HG02943 (cell line): Measurements from ENCODE around the gene ANO10.
A peak's percentile ranks its signal among the peaks of the same experiment; 100 is the strongest.
"Not testable (repeated sequence)": the region's sequence is repeated elsewhere in the genome, so short reads cannot be mapped to it uniquely, and the experiment has no call there.

ENCODE experiments used
- ATAC-seq: cut with Tn5 transposase; IDR thresholded peaks from one replicate; pipeline ENCODE4 v1.9.1; 2021; ENCODE audit warnings: mild to moderate bottlenecking, low read depth, moderate library complexity; ENCODE audit not compliant: unreplicated experiment

ANO10 gene

GRCh38 chr3:43629257-43629656, 7.4 kb upstream of the ANO10 start:
- ATAC-seq, result no peak

GRCh38 chr3:43627360-43627759, 5.5 kb upstream of the ANO10 start:
- peak; percentile 46 for ATAC-seq

GRCh38 chr3:43624619-43625305, 3.0 kb upstream of the ANO10 start:
- no peak for ATAC-seq

GRCh38 chr3:43620831-43621655, 768 bp downstream of the ANO10 start:
- ATAC-seq, result peak; percentile 1

- no peak for ATAC-seq
Observed at GRCh38 chr3:43619588-43619987, 2.2 kb downstream of the ANO10 start.

- ATAC-seq, result no peak
Observed at GRCh38 chr3:43618142-43618541, 3.7 kb downstream of the ANO10 start.

GRCh38 chr3:43616034-43616433, 5.8 kb downstream of the ANO10 start:
- no peak for ATAC-seq

- ATAC-seq, result no peak
Observed at GRCh38 chr3:43615133-43615532, 6.7 kb downstream of the ANO10 start.

- ATAC-seq, result no peak
Observed at GRCh38 chr3:43613976-43614375, 7.8 kb downstream of the ANO10 start.

GRCh38 chr3:43612419-43612818, 9.4 kb downstream of the ANO10 start:
- ATAC-seq, result no peak

- no peak for ATAC-seq
Observed at GRCh38 chr3:43609406-43609805, 12.4 kb downstream of the ANO10 start.

GRCh38 chr3:43608751-43609150, 13.1 kb downstream of the ANO10 start:
- no peak for ATAC-seq

GRCh38 chr3:43606284-43606683, 15.5 kb downstream of the ANO10 start:
- no peak for ATAC-seq

- not testable (repeated sequence) for ATAC-seq
Observed at GRCh38 chr3:43599959-43600358, 21.9 kb downstream of the ANO10 start.

GRCh38 chr3:43597961-43598360, 23.9 kb downstream of the ANO10 start:
- ATAC-seq, result no peak

- ATAC-seq, result not testable (repeated sequence)
Observed at GRCh38 chr3:43596178-43596577, 25.6 kb downstream of the ANO10 start.

- ATAC-seq, result not testable (repeated sequence)
Observed at GRCh38 chr3:43595280-43595679, 26.5 kb downstream of the ANO10 start.

- not testable (repeated sequence) for ATAC-seq
Observed at GRCh38 chr3:43593588-43593987, 28.2 kb downstream of the ANO10 start.

GRCh38 chr3:43591866-43592265, 29.9 kb downstream of the ANO10 start:
- ATAC-seq, result not testable (repeated sequence)

- no peak for ATAC-seq
Observed at GRCh38 chr3:43587303-43587702, 34.5 kb downstream of the ANO10 start.

- no peak for ATAC-seq
Observed at GRCh38 chr3:43584043-43584826, 37.6 kb downstream of the ANO10 start.
